WTC11 (cell line): Measurements from ENCODE around the gene LCN12.

Experiments used
- ETV6 ChIP-seq: sonication (generic); formaldehyde crosslinking; IDR thresholded peaks from 2 replicates; pipeline ENCODE4 v1.8.1; 2022; ENCODE audit warnings: mild to moderate bottlenecking, missing genetic modification reagents
- NR2C2 ChIP-seq: sonication (generic); formaldehyde crosslinking; IDR thresholded peaks from 2 replicates; pipeline ENCODE4 v1.8.0; 2022; ENCODE audit warnings: mild to moderate bottlenecking, missing genetic modification reagents
- ZNF423 ChIP-seq: fragments of 250-450 bp; sonication (Bioruptor Pico); IDR thresholded peaks from 2 replicates; pipeline ENCODE4 v2.1.2; 2022; ENCODE audit warnings: mild to moderate bottlenecking, moderate library complexity
- TF ChIP-seq, protein P1 (sequence below): fragments of 200-600 bp; IDR thresholded peaks from 2 replicates; pipeline ENCODE4 v1.8.0; 2022; ENCODE audit warnings: antibody characterized with exemption

DNA sequence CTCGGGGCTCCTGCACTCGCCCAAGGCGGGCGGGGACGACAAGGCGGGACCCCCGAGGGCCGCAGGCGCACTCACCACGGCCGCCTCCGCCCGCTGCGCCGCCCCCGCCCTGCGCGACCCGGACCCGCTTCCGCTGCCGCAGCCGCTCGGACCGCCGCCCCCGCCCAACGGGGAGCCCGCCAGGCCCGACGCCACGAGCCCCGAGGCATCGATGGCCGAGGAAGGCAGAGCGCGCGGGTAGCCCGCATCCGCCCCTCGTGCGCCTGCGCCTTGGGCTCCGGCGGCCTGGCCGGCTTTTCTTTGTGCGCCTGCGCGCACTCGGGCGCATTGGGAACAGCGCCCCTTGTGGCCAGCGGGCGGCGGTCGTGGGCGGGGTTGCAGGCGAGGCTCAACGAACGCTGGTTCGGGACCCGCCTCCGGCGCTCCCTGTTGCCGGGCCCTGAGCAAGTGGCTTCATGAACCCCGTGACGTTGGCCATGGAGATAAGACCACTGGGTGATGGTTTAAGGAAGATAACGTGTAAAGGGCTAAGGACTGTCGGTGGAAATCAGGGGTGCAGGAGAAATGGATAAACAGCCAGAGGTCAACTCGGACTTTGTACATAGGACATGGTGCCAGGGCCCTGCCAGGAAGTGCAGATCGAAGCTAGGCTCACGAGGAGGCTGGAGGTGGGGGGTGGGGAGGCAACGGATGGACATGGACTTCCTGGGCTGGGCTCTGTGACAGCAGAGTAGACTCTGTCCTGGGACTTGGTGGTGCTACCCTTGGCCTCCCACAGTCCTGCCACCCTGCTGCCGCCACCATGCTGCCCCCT is 7.3 kb upstream of the LCN12 start, which contains the start of the genes C8G and FBXW5:
- TF ChIP-seq, protein P1, sequence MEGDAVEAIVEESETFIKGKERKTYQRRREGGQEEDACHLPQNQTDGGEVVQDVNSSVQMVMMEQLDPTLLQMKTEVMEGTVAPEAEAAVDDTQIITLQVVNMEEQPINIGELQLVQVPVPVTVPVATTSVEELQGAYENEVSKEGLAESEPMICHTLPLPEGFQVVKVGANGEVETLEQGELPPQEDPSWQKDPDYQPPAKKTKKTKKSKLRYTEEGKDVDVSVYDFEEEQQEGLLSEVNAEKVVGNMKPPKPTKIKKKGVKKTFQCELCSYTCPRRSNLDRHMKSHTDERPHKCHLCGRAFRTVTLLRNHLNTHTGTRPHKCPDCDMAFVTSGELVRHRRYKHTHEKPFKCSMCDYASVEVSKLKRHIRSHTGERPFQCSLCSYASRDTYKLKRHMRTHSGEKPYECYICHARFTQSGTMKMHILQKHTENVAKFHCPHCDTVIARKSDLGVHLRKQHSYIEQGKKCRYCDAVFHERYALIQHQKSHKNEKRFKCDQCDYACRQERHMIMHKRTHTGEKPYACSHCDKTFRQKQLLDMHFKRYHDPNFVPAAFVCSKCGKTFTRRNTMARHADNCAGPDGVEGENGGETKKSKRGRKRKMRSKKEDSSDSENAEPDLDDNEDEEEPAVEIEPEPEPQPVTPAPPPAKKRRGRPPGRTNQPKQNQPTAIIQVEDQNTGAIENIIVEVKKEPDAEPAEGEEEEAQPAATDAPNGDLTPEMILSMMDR = peak; percentile 99
- TF ChIP-seq ETV6 (CRISPR knock-in tag) (peak; percentile 48; the same call in 1 of the 2 replicates), NR2C2 (no peak), ZNF423 (no peak)
